Kidney glomerular epithelial cell (primary cell): ENCODE measurements around the gene DCX.

Experiments
- DNase-seq: peaks from one replicate; lab custom pipeline; 2025; lab: John Stamatoyannopoulos, UW

Gene DCX

DNA sequence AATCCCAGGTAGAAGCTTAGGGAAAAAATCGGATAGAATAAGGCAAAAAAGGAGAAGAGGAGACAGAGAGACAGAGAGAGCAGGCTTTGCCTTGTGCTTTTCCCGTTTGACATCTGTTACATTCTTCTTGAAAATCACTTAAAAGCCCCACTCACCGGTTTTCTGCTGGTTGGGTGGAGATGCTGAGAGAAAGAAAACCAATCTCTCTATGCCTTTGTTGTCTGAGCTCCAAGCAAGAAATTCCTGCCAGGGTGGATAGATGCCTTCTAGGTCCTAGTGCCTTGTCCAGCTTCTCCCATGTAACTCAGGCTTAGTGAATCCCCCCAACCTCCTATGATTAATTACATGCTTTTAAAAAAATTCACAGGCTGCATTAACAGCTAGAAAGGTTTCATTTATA is at the start of gene DCX:
Gene DCX (minus strand): TSS at position 210 of the 400 bp plus-strand sequence. CDS start 1,794 bp downstream, outside the sequence.
- DNase-seq = no peak

DNA sequence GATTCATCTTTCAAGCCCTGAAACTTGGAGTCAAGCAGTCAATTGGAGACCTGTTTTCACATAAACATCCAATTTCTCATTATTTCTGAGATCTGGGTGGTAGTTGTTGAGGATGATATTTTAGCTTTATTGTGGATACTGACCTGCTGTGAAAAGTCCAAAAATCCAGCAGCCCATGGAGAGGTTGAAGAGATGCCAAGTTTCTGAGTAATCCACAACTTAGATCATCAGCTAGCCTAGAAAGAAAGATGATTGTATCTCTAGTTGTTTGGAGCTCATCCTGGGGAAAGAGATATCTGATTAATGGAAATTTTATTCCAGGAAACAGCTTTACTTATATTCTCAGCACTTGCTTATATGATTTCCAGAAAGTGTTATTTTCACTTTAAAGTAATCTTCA is 48.6 kb upstream of the DCX start:
- peak; percentile 3 for DNase-seq

DNA sequence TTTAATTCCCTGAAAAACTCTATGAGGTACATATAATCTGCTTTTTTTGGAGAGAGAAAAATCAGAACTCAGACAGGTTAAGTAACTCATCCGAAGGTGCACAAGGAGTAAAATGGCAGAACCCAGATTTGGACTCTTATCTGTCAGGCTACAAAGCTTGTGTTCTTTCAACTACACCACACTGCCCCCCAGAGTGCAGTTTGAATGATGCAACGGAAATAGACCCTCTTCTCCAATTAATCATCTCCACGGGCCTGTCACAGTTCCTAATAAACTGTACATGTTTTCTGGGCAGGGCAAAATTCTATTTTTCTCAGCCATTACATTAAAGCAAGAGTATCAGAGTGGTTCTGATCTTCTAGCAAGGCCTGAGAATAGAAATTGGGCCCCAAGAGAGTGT is 35.3 kb upstream of the DCX start:
- DNase-seq = no peak

DNA sequence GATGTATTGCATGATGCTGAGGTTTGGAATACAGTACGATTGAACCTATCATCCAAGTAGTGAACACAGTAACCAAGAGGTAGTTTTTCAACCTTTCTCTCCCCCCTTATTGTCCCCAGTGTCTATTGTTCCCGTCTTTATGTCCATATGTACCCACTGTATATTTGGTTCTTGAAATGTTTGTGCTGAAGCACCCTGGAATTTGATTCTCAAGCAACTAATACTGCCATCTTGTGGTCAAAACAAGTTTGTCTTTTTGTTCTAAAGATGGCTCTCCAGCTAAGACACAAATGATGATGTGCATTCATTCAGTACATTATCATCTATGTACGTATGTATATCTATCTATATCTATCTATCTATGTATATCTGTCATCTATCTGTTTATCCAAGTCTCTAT is 33.5 kb upstream of the DCX start:
- no peak for DNase-seq

DNA sequence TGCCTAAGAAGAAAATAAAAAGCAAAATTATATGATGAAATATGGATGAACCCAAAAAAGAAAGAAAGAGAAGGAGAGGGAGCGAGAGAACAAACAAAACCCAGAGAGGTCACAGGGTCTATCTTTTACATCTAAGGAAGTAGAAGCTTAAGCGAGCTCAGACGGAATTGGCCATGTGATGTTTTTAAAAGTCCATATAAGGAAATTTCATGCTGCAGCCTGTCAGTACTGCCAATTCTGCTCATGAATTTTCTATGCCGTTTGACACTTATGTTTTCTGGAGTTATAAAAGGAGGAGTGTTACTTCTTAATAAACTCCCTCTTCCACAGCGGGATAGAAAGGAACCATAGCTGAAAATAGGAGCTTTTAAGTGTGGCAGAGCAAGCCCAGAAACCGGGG is 32.9 kb upstream of the DCX start:
- no peak for DNase-seq

DNA sequence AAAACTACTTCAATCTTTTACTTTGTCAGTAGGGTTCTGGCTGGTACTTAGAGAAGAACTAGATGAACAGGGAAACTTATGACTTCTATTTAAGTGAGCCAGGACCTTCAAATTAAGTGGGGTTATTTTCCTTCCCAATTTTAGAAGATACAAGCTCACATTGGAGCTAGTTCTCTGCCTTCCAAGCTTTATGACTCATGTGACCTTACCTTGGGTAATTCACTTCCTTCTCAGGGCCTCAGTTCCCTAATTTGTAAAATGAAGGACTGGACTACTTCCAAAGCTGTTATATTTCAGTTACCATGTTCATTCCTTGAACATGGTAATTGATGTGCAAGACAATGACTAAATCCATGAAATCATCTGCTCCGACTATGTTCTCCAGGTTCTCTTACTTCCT is 32.0 kb upstream of the DCX start:
- no peak for DNase-seq

DNA sequence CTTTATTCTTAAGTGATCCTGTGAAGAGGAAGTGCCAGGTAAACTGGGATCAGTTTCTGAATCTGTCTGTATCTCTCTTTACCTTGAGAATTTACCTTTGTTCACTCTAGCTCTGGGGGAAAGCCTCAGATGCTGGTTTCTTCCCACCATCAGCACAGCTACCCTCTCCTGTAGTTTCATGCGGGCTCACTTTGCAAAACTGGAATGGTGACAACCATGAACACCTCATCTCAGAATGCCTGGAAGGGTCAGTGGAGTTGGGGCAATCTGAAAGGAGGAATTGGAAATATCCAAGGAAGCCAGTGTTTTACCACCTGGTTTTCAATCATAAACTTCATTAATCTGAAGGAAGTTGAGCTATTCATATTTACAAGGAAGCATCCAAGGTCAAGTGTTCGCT is 30.8 kb upstream of the DCX start:
- DNase-seq = no peak

DNA sequence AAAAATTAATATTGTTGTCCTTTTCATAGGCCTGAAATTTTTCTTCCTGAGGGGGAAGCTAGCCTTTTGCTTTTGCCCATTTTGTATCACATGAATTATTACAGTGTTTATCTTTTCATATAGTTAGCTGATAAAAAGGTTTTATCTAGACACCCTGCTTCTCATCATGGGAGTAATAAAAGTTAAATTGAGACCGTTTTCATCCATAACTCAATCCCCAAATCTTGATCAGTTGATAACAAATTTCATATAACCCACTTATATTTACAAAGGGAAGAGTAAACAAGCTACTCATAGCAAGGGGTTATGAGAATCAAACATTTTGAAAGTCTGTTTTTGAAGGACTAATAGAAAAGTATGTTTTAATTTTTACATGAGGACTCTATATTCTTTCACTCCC is 23.5 kb upstream of the DCX start:
- DNase-seq = no peak

DNA sequence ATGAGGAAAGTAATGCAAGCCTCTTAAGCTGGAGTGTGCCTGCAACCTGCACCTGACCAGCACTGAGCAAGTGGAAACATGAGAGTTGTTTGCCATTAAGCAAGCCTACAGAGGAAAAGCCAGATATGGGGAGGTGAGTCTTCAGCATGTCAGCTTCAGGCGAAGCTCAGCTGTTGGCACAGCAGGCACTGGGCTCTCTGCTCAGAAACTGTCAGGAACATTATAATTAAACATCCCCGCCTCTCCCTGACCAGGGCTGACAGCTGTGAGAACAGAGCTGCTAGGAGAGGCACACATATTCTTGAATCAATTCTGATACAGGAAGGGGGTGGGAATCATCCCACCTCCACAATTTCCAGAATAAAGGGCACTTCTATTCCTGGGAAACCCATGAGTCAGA is 19.0 kb upstream of the DCX start:
- no peak for DNase-seq

DNA sequence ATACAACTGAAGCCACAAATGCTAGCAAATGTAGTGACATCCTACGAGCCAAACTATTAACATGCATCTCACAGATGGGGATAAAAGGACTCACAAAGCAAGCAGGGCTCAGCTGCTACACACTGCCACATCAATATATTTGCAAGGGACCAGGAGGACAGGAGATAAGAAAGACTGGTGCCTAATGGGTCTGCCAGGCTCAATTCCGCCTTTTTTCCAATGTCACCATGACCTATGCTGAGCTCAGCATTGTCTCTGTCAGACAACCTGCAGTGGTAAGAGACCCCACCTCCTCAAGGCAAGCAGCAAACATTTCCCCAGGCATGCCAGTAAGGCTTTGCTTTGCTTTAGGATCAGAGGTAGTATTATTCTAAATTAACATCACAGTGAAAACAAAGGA is 435 bp downstream of the DCX start:
- no peak for DNase-seq

DNA sequence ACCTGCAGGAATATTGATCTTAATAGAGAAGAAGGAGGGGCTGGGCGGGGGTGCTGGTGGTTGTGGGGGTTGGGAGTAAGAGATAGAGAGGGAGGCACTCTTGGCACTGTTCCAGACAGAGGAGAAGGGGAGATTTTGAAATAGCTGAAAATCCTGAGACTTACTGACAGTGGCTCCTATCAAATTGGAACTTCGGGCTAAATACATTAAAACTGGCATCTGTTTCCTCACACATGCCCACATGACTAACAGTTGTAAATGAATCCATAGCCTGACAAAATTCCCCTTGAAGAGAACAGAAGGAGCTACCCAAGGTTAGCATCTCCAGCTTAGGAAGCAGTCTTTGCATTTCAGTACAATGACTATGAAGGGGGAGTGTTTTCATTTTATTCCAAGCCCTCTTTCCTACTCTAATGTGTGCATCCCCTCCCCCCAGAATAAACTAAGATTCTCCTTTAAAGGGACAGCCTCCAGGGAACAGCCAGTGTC is 1.4 kb downstream of the DCX start:
- DNase-seq = no peak

DNA sequence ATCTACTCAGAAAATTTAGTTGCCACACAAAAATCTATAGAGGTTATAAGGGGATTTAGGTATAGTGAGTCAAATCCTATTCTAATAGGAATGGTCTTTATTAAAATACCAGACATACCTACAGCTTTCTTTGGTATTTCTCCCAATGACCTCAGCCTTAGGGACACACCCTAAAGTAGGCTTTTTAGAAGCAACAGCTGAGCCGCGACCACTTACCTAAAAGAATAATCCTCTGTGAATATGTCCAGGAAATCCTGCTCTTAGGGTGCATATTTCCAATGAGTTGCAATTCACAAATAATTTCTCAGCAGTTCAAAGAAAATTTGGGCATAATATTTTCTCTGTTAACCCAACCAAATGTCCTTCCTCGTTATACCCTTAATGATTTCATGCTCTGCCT is 2.7 kb downstream of the DCX start:
- DNase-seq = no peak

DNA sequence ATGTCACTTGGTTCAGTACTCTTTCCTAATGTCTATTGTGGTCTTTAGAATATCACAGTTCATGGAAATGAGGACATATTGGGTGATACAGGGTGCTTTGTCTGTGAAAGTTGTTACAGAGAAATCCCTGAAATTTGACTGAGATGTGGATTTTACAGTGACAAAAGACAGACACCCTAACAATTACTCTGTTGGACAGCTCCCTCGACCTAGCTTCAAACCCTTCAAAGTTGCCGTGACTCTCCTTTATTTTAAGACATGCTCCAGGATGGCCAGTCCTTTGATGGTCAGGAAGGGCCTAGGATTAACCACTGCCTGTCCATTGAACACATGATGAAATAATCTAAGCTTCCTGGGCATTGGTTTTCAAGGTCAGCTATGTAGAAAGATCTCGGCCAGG is 4.0 kb downstream of the DCX start:
- DNase-seq = no peak

DNA sequence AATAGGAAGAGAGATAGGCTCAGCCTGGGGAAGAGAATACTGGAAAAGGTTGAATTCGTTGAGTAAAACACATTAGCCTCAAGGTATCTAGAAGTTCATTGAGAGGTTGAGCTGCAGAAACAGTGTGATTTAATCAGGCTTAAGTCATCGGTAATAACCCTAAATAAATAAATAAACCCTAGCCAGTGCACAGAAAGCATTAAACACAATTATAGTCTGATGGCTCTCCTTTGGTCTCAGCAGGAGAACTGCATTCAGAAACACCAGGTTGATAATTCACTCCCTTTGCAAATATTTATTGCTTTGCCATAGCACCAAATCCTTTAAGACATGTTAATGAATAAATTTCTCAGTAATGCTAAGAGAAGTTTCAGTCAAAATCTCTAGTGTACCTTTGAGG is 9.6 kb downstream of the DCX start:
- DNase-seq = no peak

DNA sequence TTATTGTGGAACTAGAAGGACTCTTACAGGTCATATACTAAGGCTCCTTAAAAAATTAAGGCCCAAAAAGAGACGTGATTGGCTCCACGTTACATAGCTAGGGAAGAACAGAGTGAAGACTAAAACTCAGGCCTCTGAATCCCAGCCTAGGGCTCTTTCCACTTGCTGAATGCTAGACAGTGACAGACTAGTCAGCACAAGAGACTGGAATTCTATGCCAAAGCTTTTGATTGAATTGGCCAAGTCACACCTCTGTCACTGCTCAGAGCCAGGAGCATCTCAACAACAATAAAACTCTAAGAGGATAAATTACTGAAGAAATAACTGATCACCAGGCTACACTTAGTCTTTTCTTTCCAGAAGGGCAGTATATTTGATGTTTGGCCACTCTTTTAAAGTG is 16.8 kb downstream of the DCX start:
- DNase-seq = no peak

DNA sequence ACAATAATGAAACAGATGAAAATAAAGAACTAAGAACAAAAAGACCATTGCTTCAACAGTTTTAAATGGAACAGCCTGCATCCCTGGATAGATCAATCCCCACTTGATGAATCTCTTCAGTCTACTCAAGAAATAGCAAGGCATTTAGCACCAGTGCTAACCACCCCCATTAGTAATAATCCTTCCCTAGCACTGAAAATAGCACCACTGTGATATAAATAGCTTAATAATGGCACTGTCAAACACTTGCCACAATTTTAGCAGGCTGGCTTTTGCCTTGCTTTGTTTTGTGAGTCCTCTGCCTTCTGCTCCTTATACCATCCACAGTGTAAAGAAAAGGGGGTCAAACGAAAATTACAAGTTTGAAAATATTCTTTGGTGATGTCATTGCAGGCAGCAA is 17.4 kb downstream of the DCX start:
- no peak for DNase-seq

DNA sequence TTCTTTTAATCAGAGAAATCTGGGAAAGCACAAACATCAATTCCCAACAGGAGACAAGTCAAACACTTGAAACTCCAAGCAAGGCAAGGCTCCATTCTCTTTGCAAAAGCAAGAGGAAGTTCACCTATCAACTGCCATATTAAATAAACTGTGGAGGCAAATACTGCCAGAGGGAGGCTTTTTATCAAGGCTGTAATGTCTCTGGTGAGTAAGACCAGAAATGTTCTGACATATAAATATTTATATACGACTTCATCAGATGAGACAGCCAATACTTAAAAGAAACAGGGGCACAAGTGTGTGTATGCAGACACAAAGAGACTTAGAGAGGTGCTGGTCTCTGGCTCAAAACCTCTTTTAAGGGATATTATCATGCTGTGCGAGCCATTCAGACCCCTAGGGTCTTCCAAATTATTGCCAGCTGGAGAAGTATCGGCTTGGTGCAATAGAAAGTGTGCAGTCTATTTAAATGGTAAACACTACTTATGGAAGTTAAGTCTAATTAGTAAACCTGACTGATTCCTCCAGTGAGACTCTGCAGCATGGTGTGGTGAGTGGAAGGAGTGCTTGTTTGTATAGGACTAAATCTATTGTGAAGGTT is 24.4 kb downstream of the DCX start:
- no peak for DNase-seq

DNA sequence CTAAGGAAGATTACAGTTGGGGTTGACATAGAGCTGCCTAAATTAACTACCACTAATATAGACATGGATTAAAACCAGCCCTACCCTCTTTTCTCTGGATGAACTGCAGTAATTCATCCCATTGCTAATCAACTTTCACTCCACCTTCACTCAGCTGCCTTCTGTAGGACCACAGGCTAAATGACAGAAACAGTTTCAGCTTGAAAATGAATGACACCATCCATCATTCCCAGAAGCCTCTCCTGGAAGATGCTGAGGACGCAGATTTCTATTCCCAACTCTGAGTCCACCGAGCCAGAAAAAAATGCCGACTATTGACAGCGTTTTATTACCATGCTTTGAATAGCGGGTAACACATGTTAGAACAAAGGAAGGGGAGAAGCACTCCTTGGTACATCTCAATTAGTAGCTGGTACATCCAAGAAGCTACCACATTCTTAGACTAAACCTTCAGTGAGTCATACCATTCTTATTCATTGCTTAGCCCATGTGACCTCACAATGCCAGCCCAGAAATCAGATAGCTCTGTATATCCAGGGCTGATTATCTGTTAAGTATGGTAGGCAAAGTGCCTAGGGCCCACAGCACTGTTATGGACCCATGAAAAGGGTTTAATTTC is 25.3 kb downstream of the DCX start:
- DNase-seq = no peak

DNA sequence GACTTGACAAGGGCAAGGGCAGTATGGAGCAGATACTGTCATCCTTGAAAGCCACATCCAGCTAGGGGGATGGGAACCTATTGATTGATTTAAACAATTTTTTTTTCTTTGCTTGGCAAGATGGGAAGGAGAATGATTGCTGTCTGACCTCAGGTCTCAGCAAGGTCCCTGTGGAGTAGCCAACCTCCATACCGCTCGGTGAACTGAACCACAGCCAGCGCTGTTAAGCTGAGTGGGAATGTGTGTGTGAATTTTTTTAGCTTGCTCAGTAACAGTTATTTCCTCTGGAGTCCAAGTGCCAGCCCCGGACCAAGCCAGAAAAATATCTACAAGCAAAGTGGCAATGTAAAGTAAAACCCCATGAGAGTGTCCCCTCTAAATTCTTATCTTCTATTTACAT is 25.9 kb downstream of the DCX start:
- no peak for DNase-seq

DNA sequence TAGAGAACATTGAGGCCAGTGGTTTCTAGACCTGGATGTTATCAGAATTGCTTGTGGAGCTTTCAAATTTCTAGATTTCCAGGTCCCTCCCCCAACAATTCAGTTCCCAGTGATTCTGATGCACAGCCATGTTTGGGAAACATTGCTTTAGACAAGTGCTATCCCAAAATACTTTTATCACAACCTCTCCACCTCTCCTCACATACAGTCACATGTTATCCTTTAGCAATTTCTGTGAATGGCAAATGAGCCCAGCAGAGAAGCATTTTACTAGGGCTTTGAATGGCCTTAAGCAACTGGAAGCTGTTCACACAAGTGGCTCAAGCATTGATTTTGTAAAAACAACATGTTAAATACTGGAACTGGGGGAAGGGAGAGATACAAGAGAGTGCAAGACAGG is 29.7 kb downstream of the DCX start:
- DNase-seq = no peak

DNA sequence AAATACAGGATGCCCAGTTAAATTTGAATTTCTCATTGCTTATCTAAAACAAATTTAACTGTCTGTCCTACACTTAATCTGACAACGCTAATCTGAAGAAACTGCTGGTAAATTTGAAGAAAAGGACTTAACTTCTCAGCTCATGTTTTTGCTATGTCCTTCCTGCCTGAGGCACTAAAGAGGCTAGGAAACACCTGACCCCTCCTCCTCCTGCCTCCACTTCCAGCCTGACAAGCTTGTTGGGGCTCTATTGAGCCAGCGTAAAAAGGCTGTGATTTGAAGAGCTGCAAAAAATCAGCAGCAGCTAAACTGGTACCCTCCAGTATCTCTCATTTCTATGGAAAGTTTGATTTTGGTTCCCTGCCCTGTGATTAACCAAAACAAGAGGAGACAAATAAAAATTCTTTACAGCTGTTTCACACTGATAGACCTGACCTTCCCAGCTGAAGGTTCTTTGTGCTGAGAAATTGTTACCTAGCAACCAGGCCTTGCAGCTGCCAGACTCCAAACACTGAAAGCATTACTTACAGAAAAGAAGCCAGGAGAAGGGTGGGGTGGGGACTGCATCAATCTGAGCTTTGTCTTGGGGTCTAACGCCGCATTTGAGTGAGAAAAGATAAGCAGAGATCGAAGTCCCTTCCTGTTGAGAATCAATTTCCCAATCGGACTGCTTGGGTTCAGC is 35.0 kb downstream of the DCX start:
- no peak for DNase-seq

DNA sequence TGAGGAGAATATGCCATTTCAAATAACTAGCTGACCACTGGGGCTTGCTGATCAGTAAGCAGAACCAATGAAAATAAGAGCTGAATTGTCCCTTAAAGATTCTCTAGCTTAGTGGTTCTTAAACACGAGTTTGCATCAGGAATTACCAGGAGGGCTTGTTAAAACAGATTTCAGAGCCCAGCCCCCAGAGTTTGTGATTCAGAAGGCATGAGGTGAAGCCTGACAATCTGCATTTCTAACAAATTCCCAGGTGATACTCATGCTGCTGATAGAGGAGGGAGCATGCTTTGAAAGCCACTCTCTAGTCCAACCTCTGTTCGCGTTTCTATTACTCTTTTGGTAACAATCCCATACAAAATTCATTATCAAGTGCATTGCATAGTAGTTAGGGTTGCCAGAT is 35.5 kb downstream of the DCX start:
- DNase-seq = no peak

DNA sequence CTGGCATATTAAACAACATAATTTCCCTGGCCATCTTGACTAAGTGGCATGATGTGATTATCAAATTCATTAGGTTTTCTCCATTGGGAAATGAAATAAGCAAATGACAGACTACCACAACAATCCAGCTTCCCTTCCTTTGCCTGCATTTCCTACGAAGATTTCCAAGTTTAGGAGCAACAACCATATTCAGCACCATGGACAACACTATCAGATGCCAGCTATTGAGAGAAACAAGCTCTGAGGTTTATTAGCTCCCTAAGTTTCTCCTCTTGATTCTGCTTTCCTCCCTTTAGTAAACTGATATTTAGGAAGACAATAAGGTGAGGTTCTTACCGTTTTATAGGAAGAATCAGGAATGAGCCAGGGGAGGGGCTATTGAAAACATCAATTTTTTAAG is 36.2 kb downstream of the DCX start:
- no peak for DNase-seq

DNA sequence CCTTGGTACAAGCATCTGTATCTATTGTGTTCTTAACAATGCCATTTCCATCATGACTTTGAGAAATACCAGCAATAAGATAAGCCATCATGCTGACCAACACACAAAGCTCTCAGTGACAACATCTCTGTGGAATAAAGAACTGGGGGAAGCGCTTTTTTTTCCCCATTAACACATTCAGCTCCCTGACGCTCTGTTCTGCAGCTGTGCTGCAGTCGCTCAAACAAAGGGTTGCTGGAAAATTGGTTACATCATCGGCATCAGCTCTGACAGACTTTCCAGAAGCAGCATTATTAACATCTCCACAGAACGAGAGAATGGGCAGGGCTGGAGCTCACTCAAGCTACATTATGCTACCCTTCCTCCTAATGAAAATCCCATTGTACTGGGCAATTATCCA is 39.9 kb downstream of the DCX start:
- no peak for DNase-seq
